ENCODE results near the gene PNMA6E. TPM values are rescaled to one million over a fixed set of nuclear protein-coding genes. Genes with fewer than 3 reads are reported as not detected.
"Not testable (repeated sequence)": the region's sequence is repeated elsewhere in the genome, so short reads cannot be mapped to it uniquely, and the experiment has no call there.

Gene PNMA6E
- total and polyA plus RNA-seq, 7 experiments from 2014 or later, result not detected

DNA sequence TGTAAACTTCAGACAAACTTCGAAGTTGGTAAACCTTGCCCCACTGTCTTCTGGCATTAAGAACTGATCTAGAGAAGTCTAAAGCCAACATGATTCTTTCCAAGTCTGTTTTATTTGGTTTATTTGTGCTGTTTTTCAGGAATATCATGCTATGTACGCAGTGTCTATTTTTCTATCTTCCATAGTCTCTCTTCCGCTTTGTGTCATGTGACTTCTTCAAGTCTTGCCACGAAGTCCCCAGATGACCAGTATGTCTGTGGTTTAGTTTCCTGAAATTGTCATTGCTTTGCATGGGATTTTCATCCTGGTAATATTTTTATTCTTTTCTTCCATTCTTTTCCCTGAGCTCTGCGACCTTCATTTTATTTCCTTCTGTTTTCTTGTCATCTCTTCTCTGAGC lies 15.1 kb downstream of the PNMA6E start:
- ATAC-seq (no peak), DNase-seq (no peak)
- H3K9me3 ChIP-seq (ENCODE audit: control insufficient read depth in 2 of 3, low read length in 3 of 3), result no peaks in the 10 kb centered on the region
- H3K9me3 Mint-ChIP-seq, result no peaks in the 10 kb centered on the region
- H3K36me3 Mint-ChIP-seq, result no peaks in the 10 kb centered on the region
- H3K36me3 ChIP-seq (ENCODE audit: control insufficient read depth in 2 of 3, insufficient read depth in 3 of 3, low read length in 3 of 3), result no peaks in the 10 kb centered on the region
- POLR2A ChIA-PET, result no interaction called here
- H3K4me1 ChIP-seq (ENCODE audit: control insufficient read depth in 2 of 2, insufficient read depth in 2 of 2, low read length in 2 of 2), result no peaks in the 10 kb centered on the region
- intact Hi-C loops (cut with micrococcal nuclease), result no loop called here
- no peak overlapping the region for H3K4me3 Mint-ChIP-seq
- no peak overlapping the region for H3K4me3 ChIP-seq (ENCODE audit: low read length)
- no peak overlapping the region for H3K27ac ChIP-seq (ENCODE audit: low read depth, low read length)
- no peak overlapping the region for H3K27ac Mint-ChIP-seq
- CTCF ChIA-PET, result no interaction called here
- peaks cover 0 to 4% (median 0%) of the 10 kb centered on the region in 7 donors for H3K4me1 Mint-ChIP-seq
- no peaks in the 10 kb centered on the region for H3K27me3 Mint-ChIP-seq
- H3K27me3 ChIP-seq (ENCODE audit: control insufficient read depth in 2 of 2, insufficient read depth in 2 of 2, low read length in 2 of 2), result no peaks in the 10 kb centered on the region

- H3K4me1 Mint-ChIP-seq; H3K27me3 Mint-ChIP-seq; H3K9me3 Mint-ChIP-seq; H3K4me3 Mint-ChIP-seq; CTCF ChIA-PET; POLR2A ChIA-PET; H3K36me3 Mint-ChIP-seq; H3K27ac ChIP-seq (ENCODE audit: low read depth, low read length); H3K4me1 ChIP-seq (ENCODE audit: control insufficient read depth in 2 of 2, insufficient read depth in 2 of 2, low read length in 2 of 2); intact Hi-C loops (cut with micrococcal nuclease); H3K27ac Mint-ChIP-seq; DNase-seq; H3K9me3 ChIP-seq (ENCODE audit: control insufficient read depth in 2 of 3, low read length in 3 of 3); H3K4me3 ChIP-seq (ENCODE audit: low read length); ATAC-seq; H3K27me3 ChIP-seq (ENCODE audit: control insufficient read depth in 2 of 2, insufficient read depth in 2 of 2, low read length in 2 of 2); H3K36me3 ChIP-seq (ENCODE audit: control insufficient read depth in 2 of 3, insufficient read depth in 3 of 3, low read length in 3 of 3): not testable (repeated sequence)
Measured at GRCh38 chrX:153384973-153385372, 16.2 kb downstream of the PNMA6E start.

DNA sequence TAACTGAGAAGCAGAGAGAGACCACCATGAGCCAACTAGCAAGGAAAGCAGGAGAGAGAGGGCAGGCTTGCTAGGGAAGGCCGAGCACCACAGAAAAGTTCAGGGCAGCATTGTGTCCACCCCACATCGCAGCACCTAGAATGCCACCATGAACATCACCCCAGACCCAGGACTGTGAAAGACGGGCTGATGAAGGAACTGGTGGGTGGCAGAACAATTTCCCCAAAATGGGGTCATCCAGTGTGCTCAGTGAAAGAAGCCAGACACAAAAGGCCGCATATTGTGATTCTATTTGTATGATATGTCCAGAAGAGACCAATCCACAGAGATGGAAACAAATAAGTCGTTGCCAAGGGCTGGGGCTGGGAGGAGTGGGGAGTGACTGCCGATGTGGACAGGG lies 16.8 kb downstream of the PNMA6E start:
- no peaks in the 10 kb centered on the region for H3K9me3 Mint-ChIP-seq

DNA sequence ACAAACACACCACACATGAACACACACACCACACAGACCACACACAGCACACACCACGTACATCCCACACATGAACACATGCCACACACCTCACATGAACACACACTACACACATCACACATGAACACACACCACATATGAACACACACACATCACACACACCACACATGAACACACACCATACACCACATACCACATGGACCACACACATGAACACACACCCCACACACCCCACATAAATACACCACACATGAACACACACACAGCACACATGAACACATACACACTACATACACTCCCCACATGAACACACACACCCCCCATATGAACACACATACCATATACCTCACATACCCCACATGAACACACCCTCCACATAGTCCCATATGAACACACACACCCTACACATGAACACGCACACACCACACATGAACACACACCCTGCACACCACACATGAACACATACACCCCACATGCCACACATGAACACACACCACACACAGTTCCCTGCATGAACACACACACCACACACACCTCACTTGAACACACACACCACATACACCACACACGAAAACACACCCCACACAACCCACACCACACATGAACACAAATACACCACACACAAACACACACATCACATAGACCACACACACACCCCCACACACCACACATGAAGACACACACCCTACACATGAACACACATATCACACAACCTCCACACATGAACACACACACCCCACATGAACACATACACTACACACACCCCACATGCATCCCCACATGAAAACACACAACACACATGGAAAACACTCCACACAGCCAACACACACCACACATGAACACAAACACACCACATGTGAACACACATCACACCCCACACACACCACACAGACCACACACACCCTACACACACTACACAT lies 18.3 kb downstream of the PNMA6E start:
- CTCF ChIA-PET, result interaction anchor here (1.0 kb wide), 1 partner anchor 350 kb away, joined by 3 read pairs; no protein-coding TSS in a partner anchor

More for the DNA sequence above, 16.8 kb downstream of the PNMA6E start:
- DNase-seq (no peak), ATAC-seq (no peak)
- Histone ChIP-seq H3K4me1 (ENCODE audit: control insufficient read depth in 2 of 2, insufficient read depth in 2 of 2, low read length in 2 of 2) (no peaks in the 10 kb centered on the region), H3K9me3 (ENCODE audit: control insufficient read depth in 2 of 3, low read length in 3 of 3) (no peaks in the 10 kb centered on the region), H3K27ac (ENCODE audit: low read depth, low read length) (no peak overlapping the region), H3K36me3 (ENCODE audit: control insufficient read depth in 2 of 3, insufficient read depth in 3 of 3, low read length in 3 of 3) (no peaks in the 10 kb centered on the region), H3K27me3 (ENCODE audit: control insufficient read depth in 2 of 2, insufficient read depth in 2 of 2, low read length in 2 of 2) (no peaks in the 10 kb centered on the region), H3K4me3 (ENCODE audit: low read length) (no peak overlapping the region)
- Mint-ChIP-seq H3K27me3 (no peaks in the 10 kb centered on the region), H3K27ac (no peak overlapping the region), H3K36me3 (no peaks in the 10 kb centered on the region), H3K4me3 (no peak overlapping the region), H3K4me1 (peaks cover 0 to 4% (median 0%) of the 10 kb centered on the region in 7 donors)
- CTCF ChIA-PET, result no interaction called here
- POLR2A ChIA-PET, result no interaction called here
- intact Hi-C loops (cut with micrococcal nuclease), result no loop called here

GRCh38 chrX:153381684-153382532 lies 19.2 kb downstream of the PNMA6E start:
- H3K4me1 Mint-ChIP-seq, result peaks cover 0 to 4% (median 0%) of the 10 kb centered on the region in 7 donors
- DNase-seq (peak in 5 of 9 donors; percentile 5 to 31 (median 14)), ATAC-seq (peak; percentile 65)
- H3K27ac Mint-ChIP-seq, result peak overlapping the region in 1 of 9 donors; percentile 66
- no peaks in the 10 kb centered on the region for H3K9me3 Mint-ChIP-seq
- no peak overlapping the region for H3K4me3 ChIP-seq (ENCODE audit: low read length)
- CTCF ChIA-PET, result interaction anchor here (0.6 to 1.0 kb wide), 2 partner anchors 134 to 349 kb away, joined by 3 read pairs; no protein-coding TSS in a partner anchor
- H3K36me3 Mint-ChIP-seq, result no peaks in the 10 kb centered on the region
- no peak overlapping the region for H3K4me3 Mint-ChIP-seq
- no peaks in the 10 kb centered on the region for H3K9me3 ChIP-seq (ENCODE audit: control insufficient read depth in 2 of 3, low read length in 3 of 3)
- no peaks in the 10 kb centered on the region for H3K27me3 Mint-ChIP-seq
- no peak overlapping the region for H3K27ac ChIP-seq (ENCODE audit: low read depth, low read length)
- intact Hi-C loops (cut with micrococcal nuclease), result loop anchor here in 1 of 2 donors (2.0 kb wide), 1 partner anchor 423 kb away; no protein-coding TSS in a partner anchor
- no peaks in the 10 kb centered on the region for H3K36me3 ChIP-seq (ENCODE audit: control insufficient read depth in 2 of 3, insufficient read depth in 3 of 3, low read length in 3 of 3)
- no peaks in the 10 kb centered on the region for H3K27me3 ChIP-seq (ENCODE audit: control insufficient read depth in 2 of 2, insufficient read depth in 2 of 2, low read length in 2 of 2)
- POLR2A ChIA-PET, result no interaction called here
- no peaks in the 10 kb centered on the region for H3K4me1 ChIP-seq (ENCODE audit: control insufficient read depth in 2 of 2, insufficient read depth in 2 of 2, low read length in 2 of 2)

More for the DNA sequence above, 18.3 kb downstream of the PNMA6E start:
- H3K27ac ChIP-seq (ENCODE audit: low read depth, low read length), result no peak overlapping the region
- H3K9me3 ChIP-seq (ENCODE audit: control insufficient read depth in 2 of 3, low read length in 3 of 3), result no peaks in the 10 kb centered on the region
- POLR2A ChIA-PET, result no interaction called here
- no peaks in the 10 kb centered on the region for H3K36me3 ChIP-seq (ENCODE audit: control insufficient read depth in 2 of 3, insufficient read depth in 3 of 3, low read length in 3 of 3)
- peaks cover 0 to 4% (median 0%) of the 10 kb centered on the region in 7 donors for H3K4me1 Mint-ChIP-seq
- intact Hi-C loops (cut with micrococcal nuclease), result loop anchor here in 1 of 2 donors (2.0 kb wide), 1 partner anchor 424 kb away; no protein-coding TSS in a partner anchor
- no peaks in the 10 kb centered on the region for H3K27me3 Mint-ChIP-seq
- no peak overlapping the region for H3K27ac Mint-ChIP-seq
- H3K4me1 ChIP-seq (ENCODE audit: control insufficient read depth in 2 of 2, insufficient read depth in 2 of 2, low read length in 2 of 2), result no peaks in the 10 kb centered on the region
- H3K4me3 ChIP-seq (ENCODE audit: low read length), result no peak overlapping the region
- H3K36me3 Mint-ChIP-seq, result no peaks in the 10 kb centered on the region
- H3K4me3 Mint-ChIP-seq, result no peak overlapping the region
- no peak for ATAC-seq
- H3K9me3 Mint-ChIP-seq, result no peaks in the 10 kb centered on the region
- no peaks in the 10 kb centered on the region for H3K27me3 ChIP-seq (ENCODE audit: control insufficient read depth in 2 of 2, insufficient read depth in 2 of 2, low read length in 2 of 2)
- no peak for DNase-seq

DNA sequence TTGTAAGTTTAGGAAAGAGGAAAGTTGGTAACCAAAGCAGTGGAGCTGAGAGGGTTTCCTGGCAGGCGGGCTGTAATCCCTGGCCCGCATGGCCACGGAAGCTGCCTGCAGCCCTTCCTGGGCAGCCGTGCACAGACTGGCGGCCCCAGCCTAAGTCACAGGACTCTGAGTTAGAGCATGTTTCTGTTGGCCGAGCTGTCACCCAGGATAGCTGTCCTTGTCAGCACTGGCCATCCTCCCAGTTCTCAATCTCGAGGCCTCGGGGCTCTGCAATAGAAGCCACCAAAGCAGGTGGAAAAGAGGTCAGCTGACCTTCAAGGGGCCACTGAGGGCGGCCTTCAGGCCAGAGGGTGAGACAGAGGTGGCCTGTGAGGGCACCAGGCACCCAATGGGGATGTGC lies 20.5 kb downstream of the PNMA6E start:
- Histone ChIP-seq H3K4me1 (ENCODE audit: control insufficient read depth in 2 of 2, insufficient read depth in 2 of 2, low read length in 2 of 2) (no peaks in the 10 kb centered on the region), H3K36me3 (ENCODE audit: control insufficient read depth in 2 of 3, insufficient read depth in 3 of 3, low read length in 3 of 3) (no peaks in the 10 kb centered on the region), H3K27me3 (ENCODE audit: control insufficient read depth in 2 of 2, insufficient read depth in 2 of 2, low read length in 2 of 2) (no peaks in the 10 kb centered on the region), H3K4me3 (ENCODE audit: low read length) (no peak overlapping the region), H3K9me3 (ENCODE audit: control insufficient read depth in 2 of 3, low read length in 3 of 3) (no peaks in the 10 kb centered on the region), H3K27ac (ENCODE audit: low read depth, low read length) (no peak overlapping the region)
- H3K27ac Mint-ChIP-seq, result no peak overlapping the region
- intact Hi-C loops (cut with micrococcal nuclease), result no loop called here
- no peaks in the 10 kb centered on the region for H3K27me3 Mint-ChIP-seq
- POLR2A ChIA-PET, result no interaction called here
- CTCF ChIA-PET, result no interaction called here
- H3K9me3 Mint-ChIP-seq, result no peaks in the 10 kb centered on the region
- no peak for ATAC-seq
- no peaks in the 10 kb centered on the region for H3K36me3 Mint-ChIP-seq
- H3K4me1 Mint-ChIP-seq, result peaks cover 0 to 3% (median 0%) of the 10 kb centered on the region in 7 donors
- DNase-seq, result no peak
- H3K4me3 Mint-ChIP-seq, result no peak overlapping the region
